GM19452 (cell line): ENCODE results near the gene USP38.
"Not testable (repeated sequence)": the region's sequence is repeated elsewhere in the genome, so short reads cannot be mapped to it uniquely, and the experiment has no call there.

ENCODE experiments used
- ATAC-seq: cut with Tn5 transposase; IDR thresholded peaks from one replicate; pipeline ENCODE4 v1.9.1; 2021; ENCODE audit not compliant: unreplicated experiment

The USP38 gene

DNA sequence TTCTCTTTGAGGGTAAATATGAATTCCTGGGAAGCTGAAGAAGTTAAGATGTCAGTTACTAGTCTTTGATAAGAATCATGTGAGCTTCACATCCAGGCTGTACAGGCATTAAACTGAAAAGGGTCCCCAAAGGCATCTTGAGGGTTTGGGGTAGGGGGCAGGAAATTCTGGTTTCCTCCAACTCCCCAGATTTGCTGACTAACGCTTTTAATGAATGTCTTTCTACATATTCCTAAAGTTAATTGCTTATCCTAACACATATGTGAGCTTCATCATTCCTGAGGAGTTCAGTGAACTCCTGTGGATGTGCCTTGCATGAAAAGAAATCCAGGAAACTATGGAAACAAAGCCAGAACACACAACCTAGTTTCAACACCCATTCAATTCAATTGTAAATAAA is 78.1 kb downstream of the USP38 start:
- ATAC-seq = no peak

DNA sequence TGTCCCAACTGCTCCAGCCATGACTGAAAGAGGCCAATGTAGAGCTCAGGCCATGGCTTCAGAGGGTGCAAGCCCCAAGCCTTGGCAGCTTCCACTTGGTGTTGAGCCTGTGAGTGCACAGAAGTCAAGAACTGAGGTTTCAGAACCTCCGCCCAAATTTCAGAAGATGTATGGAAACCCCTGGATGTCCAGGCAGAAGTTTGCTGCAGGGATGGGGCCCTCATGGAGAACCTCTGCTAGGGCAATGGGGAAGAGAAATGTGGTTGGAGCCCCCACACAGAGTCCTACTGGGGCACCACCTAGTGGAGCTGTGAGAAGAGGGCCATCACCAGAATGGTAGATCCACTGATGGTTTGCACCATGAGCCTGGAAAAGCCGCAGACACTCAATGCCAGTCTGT is 83.0 kb downstream of the USP38 start:
- not testable (repeated sequence) for ATAC-seq

DNA sequence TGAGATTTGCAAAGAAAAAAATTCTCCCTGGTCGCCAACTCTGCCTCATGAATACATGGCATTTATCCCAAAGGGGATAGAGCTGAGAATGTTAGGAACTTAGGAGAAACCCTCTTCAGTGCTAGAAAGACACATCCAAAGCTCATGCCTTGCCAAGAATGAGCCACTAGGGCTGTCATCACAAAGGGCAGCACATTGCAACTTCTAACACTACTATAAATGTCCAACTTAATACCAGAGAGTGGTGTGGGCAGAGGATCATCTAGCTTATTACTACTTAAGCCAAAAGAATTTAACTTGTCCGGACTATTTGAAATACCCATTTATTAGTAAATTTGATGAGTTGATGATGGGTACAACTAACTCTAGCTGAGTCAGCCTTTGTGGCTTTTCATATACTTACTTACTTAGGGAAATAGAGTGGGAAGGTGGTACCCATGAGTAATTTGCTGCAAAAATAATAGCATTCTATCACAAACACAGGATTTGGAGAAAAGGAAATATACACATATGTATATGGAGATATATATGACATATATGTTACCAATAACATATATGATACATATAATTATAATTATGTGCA is 85.6 kb downstream of the USP38 start:
- ATAC-seq = no peak
